ENCODE data around the gene MYL6.
"Not testable (repeated sequence)": the region's sequence is repeated elsewhere in the genome, so short reads cannot be mapped to it uniquely, and the experiment has no call there.

Gene MYL6

GRCh38 chr12:56156464-56157200 is 1.5 kb upstream of the MYL6 start:
- DNase-seq (ENCODE audit: low read depth, low spot score) = not testable (repeated sequence)

- DNase-seq (ENCODE audit: low read depth, low spot score) = peak; percentile 93
Observed at GRCh38 chr12:56157201-56158028, 744 bp upstream of the MYL6 start.

GRCh38 chr12:56158926-56159461 is 835 bp downstream of the MYL6 start:
- peak; percentile 91 for DNase-seq (ENCODE audit: low read depth, low spot score)

GRCh38 chr12:56159482-56160192 is 1.5 kb downstream of the MYL6 start:
- no peak for DNase-seq (ENCODE audit: low read depth, low spot score)

- peak; percentile 16 for DNase-seq (ENCODE audit: low read depth, low spot score)
Observed at GRCh38 chr12:56160193-56160763, 2.1 kb downstream of the MYL6 start.

GRCh38 chr12:56160894-56161689 is 2.9 kb downstream of the MYL6 start:
- DNase-seq (ENCODE audit: low read depth, low spot score) = peak; percentile 14

GRCh38 chr12:56161690-56162351 is 3.7 kb downstream of the MYL6 start:
- DNase-seq (ENCODE audit: low read depth, low spot score) = peak; percentile 31

GRCh38 chr12:56162468-56163290 is 4.5 kb downstream of the MYL6 start:
- DNase-seq (ENCODE audit: low read depth, low spot score) = peak; percentile 39

- peak; percentile 30 for DNase-seq (ENCODE audit: low read depth, low spot score)
Observed at GRCh38 chr12:56163533-56164344, 5.6 kb downstream of the MYL6 start.

GRCh38 chr12:56164345-56164729 is 6.2 kb downstream of the MYL6 start:
- DNase-seq (ENCODE audit: low read depth, low spot score) = no peak

GRCh38 chr12:56165369-56165768 is 7.2 kb downstream of the MYL6 start:
- DNase-seq (ENCODE audit: low read depth, low spot score) = peak; percentile 18

- no peak for DNase-seq (ENCODE audit: low read depth, low spot score)
Observed at GRCh38 chr12:56169229-56169759, 11.1 kb downstream of the MYL6 start.

GRCh38 chr12:56172839-56173238 is 14.7 kb downstream of the MYL6 start:
- DNase-seq (ENCODE audit: low read depth, low spot score) = no peak

GRCh38 chr12:56178347-56178746 is 20.2 kb downstream of the MYL6 start:
- DNase-seq (ENCODE audit: low read depth, low spot score) = no peak

- DNase-seq (ENCODE audit: low read depth, low spot score) = no peak
Observed at GRCh38 chr12:56186957-56187356, 28.8 kb downstream of the MYL6 start.

- DNase-seq (ENCODE audit: low read depth, low spot score) = peak; percentile 79
Observed at GRCh38 chr12:56188131-56188777, 30.1 kb downstream of the MYL6 start.

GRCh38 chr12:56188778-56189098 is 30.6 kb downstream of the MYL6 start:
- DNase-seq (ENCODE audit: low read depth, low spot score) = peak; percentile 38

All from ELF-1 (cell line).